GM12891 (cell line): ENCODE data around the gene PIP4K2C.

Source experiments
- PAX5 ChIP-seq: IDR thresholded peaks from 2 replicates; pipeline ENCODE4 v1.6.1; 2011; ENCODE audit warnings: low read length, moderate library complexity, mild to moderate bottlenecking; ENCODE audit not compliant: insufficient read depth, severe bottlenecking
- POLR2A ChIP-seq: IDR thresholded peaks from 2 replicates; pipeline ENCODE4 v1.6.1; 2011; ENCODE audit warnings: low read depth, low read length, control low read depth
- POLR2AphosphoS5 ChIP-seq: IDR thresholded peaks from 2 replicates; pipeline ENCODE4 v1.6.1; 2011; ENCODE audit warnings: low read depth, low read length, control low read depth
- POU2F2 ChIP-seq: IDR thresholded peaks from 2 replicates; pipeline ENCODE4 v1.6.1; 2011; ENCODE audit warnings: low read depth, mild to moderate bottlenecking, control low read depth, low read length, moderate library complexity
- SPI1 ChIP-seq: IDR thresholded peaks from 2 replicates; pipeline ENCODE4 v1.6.1; 2011; ENCODE audit warnings: low read depth, low read length, control low read depth
- TAF1 ChIP-seq: IDR thresholded peaks from 2 replicates; pipeline ENCODE4 v1.6.1; 2011; ENCODE audit warnings: low read depth, low read length, control low read depth

DNA sequence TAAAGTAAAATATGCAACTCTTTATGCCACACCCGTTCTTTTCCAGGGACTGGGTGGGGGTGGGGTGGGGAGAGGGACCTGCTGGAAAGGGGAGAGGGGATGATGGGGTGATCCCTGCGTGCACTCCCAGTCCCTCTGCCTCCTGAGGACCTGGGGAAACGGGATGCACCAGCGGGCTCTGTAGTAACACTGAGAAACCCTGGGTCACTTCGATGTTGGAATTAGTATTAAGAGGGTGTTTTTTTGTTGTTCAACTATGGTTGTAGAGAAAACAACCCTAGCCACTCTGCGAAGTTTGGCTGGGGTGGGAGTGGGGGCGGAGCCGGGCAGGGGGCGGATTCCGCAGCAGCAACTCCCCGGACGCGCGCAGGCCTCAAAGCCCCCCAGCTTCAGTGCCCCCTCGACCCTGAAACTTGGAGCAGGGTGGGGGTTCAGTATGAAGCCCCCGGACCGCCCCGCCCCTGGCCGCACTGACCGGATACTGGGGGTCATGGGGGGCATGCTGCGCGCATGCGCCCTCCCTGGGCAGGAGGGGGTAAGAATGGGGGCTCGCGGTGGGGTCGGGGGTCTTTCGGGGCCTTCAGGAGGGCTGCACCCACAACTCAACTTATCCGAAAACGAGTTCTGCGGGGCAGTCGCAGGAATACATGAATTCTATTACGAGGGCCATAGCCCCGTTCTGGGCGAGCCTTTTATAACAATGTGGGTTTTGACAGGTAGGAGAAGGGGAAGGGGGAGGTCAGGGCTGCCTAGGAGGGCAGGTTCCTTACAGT is 19.0 kb downstream of the PIP4K2C start:
- TF ChIP-seq POLR2AphosphoS5 (no peak), SPI1 (no peak), POLR2A (no peak), TAF1 (no peak), POU2F2 (no peak), PAX5 (no peak)
